DMS 273 (cell line): Measurements from ENCODE around the gene HINT2.

Experiments used
- DNase-seq: peaks from one replicate; lab custom pipeline; 2025; ENCODE audit not compliant: unreplicated experiment; lab: John Stamatoyannopoulos, UW

HINT2 gene

DNA sequence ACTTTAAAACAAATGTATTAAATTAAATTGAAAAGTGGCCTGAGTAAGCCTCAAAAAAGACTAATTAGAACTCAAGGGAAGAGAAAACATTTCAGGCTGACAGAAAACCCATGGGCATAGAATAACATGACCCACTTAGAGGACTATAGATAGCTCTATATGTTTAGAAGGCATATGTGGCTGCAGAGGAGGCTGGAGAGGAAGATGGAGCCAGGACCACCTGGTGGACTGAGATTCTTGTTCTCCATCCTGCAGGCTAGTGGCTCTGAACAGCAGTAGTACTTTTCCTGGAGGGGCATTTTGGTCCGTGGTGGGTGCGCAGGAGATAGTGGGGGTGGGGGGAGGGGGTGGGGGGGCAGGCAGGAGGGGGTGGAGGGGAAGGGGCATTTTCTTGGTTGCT lies 33.8 kb downstream of the HINT2 start:
- no peak for DNase-seq

DNA sequence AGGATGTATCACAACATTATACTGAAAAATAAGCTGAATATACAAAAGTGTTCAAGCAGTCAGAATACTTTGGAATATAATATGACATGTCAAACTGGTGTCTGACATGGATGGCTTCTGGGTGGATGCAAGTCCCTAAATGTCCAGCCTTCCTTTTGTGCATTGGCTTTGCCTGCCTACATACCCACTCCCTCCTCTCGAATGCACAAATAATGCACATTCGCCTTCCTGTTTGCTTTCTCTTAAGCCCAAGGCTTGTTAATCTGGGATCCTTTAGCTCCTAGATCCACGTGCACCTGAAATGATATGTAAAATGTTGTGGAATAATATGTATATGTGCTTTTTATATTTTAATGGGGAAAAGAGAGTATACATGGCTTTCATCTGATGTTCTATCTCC lies 36.3 kb downstream of the HINT2 start:
- DNase-seq: no peak

DNA sequence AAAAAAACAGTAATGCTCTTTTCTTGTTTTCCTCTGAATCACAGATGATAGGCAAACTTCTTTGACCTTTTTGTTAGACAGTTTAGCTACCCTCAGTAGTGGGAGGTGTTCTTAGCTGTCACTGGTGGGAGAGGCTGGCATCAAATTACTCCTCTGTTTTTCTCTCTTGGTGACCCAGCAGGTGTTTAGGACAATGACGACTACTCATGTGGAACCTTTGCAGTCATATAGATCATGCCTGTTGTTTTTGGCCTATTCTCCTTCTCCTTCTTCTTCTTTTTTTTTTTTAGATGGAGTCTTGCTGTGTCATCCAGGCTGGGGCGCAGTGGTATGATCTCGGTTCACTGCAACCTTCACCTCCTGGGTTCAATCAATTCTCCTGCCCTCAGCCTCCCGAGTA lies 38.8 kb downstream of the HINT2 start:
- peak; percentile 32 for DNase-seq

DNA sequence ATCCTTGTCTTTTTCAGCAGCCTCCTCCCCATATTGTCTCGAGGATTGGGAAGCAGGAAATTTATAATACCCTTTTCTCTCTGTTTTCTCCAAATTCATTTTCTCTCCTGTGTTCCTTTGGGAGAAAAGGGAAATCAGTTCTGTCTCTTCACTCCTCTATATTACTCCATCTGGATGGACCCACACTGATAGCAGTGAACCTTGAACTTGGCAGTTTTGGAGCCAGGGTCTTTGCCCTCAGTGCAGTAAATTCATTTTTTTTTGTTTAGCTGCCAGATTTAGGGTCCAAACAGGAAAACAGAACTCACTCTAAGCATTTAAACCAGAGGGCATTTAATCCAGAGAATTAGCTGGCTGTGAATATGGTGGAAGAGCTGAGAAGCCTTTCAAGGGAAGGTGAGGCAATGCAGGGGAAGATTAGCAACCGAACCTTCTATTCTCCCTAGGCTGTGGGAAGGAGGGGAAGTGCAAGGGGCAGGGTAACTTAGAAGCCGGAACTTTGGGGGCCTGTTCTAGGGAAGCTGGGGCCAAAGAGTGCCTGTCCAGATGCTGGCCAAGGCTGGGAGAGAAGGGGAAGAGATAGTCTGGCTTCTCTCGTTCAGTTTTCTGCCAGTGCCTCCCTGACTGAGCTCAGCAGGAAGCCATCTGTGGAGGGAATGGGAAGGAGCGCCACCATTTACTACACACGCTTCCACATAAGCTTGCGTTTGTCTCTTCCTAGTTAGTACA lies 39.8 kb downstream of the HINT2 start:
- peak; percentile 69 for DNase-seq

DNA sequence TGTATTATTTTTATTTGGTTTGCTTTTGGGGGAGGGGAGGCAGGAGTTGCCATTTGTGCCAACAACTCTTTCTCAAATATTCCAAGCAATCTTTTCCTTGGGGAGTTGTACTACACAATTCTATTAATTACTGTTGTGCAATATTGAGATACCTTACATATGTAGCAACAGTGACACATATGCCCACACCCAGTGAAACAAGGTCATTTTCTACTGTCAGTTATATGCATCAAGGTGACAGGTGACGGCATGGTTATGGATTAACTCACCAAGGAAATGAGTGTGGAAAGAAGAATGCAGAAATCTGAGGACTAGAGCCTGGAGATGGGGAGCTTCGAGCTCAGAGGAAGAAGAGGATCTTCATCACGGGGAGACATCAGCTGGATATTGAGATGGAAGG lies 42.9 kb downstream of the HINT2 start:
- DNase-seq: no peak

DNA sequence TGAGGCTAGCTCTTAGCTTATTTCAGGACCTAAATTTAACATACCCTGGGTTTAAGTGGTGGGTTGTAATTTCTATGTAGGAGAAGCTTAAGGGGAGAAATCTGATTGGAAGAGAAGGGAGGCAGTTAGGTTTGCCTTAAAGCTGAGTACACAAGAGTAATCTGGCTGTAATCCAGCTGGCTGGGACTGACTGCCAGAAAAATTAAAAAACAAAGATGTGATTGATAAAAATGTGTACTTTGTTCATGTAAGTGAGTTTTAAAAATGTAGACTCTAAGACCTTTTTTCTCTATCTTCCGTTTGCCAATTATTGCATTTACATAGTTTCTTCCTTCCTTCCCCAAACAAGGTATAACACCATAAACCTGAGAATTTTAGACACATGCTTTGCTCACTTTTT lies 43.3 kb downstream of the HINT2 start:
- peak; percentile 50 for DNase-seq

DNA sequence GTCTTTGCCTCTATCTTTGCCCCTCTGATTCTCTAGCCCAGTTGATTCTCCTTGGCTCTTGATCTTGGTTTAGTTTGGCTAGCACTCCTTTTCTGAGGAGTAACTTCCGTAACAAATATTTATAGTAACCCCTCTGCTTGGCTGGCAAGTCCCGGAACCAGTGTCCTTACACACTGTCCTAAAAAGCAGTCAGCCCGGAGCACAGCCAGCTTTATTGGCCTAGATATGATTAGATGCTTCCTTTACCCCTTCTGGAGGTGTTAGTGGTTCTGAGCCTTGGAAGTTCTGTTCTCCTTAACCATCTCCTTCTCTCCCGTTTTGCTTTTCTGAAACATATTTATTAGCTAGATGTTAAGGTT lies 43.8 kb downstream of the HINT2 start:
- no peak for DNase-seq

DNA sequence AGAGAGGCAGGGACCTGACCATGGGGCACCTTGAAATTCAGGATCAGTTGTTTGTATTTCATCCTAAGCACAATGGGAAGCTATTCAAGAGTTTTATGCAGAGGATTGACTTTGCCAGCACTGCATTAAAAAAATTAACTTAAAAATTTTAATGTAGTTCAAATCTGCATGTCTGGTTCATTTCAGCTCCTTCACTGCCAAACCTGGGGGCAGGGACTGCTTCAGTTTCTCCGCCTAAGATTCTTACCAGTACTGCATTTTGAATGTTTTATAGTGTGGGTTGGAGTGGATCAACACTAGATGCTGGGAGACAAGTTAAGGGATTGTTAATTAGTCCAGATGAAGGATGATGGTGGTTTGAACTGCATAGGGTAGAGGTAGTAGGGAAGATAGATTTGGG lies 45.1 kb downstream of the HINT2 start:
- DNase-seq: no peak

DNA sequence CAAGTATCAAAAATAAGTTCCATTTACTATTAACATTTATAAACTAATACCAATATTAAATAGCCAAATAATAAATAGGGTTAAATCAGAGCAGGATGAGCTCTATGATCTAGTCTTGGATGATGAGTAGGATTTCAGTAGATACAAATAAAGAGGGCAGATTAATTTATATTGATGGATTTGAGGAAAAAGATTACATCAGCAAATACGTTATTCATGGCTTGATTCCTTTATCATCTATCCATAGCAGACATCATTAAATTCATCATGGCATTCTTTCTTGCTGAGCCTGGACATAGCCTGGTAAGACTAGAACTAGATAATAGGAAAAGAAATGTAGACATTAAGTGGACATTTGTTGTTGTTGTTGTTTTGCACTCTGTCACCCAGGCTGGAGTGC lies 47.4 kb downstream of the HINT2 start:
- no peak for DNase-seq

DNA sequence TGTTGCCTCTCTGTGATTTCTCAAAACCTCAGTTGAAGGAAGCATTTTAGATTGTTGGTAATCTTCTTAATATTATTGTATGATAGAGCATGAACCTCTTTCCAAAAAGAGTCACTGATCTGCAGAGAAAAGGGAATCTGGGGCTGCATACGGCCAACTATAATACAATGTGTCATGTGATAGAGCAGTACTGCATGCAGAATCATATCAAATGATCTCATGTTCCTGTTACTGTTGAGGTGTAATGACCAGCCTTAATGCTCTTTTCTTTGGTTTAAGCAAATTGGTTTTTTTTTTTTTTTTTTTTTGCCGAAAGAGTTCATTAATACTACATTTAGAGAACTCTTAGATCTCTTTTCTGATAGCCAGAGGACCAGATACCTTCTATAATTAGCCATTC lies 47.8 kb downstream of the HINT2 start:
- DNase-seq: no peak

DNA sequence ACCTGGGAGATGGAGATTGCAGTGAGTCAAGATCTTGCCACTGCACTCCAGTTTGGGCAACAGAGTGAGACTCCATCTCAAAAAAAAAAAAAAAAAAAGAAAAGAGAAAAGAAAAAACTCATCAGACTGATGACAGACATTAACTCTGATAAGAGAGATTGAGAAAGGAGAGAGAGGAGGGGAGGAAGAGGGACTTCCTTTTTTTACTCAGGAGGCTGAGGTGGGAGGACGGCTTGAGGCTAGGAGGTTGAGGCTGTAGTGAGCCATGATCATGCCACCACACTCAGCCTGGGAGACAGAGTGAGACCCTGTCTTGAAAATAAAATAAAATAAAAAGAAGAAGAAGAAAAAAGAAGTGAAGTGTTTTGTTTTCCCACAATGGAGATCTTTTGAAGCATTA lies 51.0 kb downstream of the HINT2 start:
- DNase-seq: no peak

DNA sequence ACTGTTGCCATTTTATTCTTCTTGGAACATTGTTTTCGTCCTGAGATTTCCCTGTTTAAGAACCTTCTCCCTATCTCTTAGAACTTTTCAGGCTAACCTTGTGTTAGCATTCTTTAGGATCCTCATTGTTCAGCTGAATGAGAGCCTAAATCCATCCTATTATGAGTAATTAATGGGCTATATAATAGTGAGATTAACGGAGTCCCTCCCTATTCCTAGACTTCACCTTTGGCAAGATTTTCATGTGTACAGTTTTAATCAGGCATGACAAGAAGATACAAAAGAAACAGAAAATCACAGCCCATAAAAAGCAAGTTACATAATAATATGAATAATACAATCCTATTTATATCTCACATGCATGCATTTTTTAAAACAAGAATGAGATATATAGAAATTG lies 51.7 kb downstream of the HINT2 start:
- DNase-seq: no peak
